ENCODE results near the gene HS3ST5.

DNA sequence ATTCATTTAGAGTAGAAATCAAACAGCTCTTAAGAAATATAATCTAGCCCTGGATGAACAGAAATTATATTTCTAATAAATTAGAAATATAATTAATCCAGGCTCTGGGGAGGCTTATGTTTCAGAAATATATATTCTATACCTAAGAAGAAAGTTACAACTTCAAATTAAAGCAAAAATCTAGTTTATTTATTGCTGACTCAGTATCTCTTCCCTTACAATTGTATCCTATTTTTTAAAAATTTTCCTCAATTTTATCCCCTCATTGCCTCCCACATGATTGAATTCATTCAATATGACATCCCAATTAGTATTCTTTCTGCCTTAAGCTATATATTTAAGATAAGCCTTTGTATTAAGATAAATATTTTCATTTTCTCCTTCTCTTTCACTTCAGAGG, 71.4 kb downstream of the HS3ST5 start:
- TF ChIP-seq POLR2AphosphoS5 (IDR thresholded peaks at IDR 0.05; ENCODE audit: insufficient read depth in 1 of 2, low read depth in 1 of 2): no peak
- TF ChIP-seq, protein P1, sequence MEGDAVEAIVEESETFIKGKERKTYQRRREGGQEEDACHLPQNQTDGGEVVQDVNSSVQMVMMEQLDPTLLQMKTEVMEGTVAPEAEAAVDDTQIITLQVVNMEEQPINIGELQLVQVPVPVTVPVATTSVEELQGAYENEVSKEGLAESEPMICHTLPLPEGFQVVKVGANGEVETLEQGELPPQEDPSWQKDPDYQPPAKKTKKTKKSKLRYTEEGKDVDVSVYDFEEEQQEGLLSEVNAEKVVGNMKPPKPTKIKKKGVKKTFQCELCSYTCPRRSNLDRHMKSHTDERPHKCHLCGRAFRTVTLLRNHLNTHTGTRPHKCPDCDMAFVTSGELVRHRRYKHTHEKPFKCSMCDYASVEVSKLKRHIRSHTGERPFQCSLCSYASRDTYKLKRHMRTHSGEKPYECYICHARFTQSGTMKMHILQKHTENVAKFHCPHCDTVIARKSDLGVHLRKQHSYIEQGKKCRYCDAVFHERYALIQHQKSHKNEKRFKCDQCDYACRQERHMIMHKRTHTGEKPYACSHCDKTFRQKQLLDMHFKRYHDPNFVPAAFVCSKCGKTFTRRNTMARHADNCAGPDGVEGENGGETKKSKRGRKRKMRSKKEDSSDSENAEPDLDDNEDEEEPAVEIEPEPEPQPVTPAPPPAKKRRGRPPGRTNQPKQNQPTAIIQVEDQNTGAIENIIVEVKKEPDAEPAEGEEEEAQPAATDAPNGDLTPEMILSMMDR (IDR thresholded peaks at IDR 0.05): no peak
